Measurements from ENCODE around the gene ZNF296. TPM values are rescaled to one million over a fixed set of nuclear protein-coding genes. Genes with fewer than 3 reads are reported as not detected.

Gene ZNF296
- total RNA-seq, 1 donor from 2014 or later = not detected

DNA sequence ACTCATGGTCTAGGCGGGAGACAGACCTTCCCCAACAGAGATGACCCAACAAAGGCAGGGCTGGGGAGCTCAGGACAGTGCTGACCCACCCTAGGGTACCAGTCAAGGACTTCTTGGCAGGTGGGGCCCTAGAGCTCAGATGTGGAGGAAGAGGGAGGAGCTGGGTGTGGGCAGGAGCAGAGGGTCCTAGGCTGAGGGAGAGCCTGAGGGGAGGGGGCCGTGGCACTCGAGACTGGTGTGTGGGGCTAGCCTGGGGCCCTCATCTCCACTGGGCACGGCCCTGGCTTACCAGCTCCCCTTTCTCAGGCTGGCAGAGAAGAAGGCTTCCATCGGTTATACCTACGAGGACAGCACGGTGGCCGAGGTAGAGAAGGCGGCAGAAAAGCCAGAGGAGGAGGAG is 18.8 kb downstream of the ZNF296 start:
- TF ChIP-seq, protein P1, sequence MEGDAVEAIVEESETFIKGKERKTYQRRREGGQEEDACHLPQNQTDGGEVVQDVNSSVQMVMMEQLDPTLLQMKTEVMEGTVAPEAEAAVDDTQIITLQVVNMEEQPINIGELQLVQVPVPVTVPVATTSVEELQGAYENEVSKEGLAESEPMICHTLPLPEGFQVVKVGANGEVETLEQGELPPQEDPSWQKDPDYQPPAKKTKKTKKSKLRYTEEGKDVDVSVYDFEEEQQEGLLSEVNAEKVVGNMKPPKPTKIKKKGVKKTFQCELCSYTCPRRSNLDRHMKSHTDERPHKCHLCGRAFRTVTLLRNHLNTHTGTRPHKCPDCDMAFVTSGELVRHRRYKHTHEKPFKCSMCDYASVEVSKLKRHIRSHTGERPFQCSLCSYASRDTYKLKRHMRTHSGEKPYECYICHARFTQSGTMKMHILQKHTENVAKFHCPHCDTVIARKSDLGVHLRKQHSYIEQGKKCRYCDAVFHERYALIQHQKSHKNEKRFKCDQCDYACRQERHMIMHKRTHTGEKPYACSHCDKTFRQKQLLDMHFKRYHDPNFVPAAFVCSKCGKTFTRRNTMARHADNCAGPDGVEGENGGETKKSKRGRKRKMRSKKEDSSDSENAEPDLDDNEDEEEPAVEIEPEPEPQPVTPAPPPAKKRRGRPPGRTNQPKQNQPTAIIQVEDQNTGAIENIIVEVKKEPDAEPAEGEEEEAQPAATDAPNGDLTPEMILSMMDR (IDR thresholded peaks at IDR 0.05) = no peak
- TF ChIP-seq EZH2phosphoT487 (IDR thresholded peaks at IDR 0.05) (no peak), EZH2 (IDR thresholded peaks at IDR 0.05) (no peak)
- Histone ChIP-seq H2AFZ (replicated peaks) (no peak overlapping the region), H3K79me2 (ENCODE audit: low read depth) (no peaks in the 10 kb centered on the region), H3K4me3 (no peak overlapping the region), H3K4me1 (no peaks in the 10 kb centered on the region), H4K20me1 (ENCODE audit: low read depth) (peaks cover 19% of the 10 kb centered on the region), H3K9ac (no peak overlapping the region), H3K36me3 (peaks cover 5% of the 10 kb centered on the region), H3K27me3 (no peaks in the 10 kb centered on the region), H3F3A (ENCODE audit: low read depth) (peaks cover 5% of the 10 kb centered on the region), H3K9me3 (ENCODE audit: low read depth) (no peaks in the 10 kb centered on the region), H3K27ac (no peak overlapping the region), H3K4me2 (no peak overlapping the region)
- Mint-ChIP-seq H3K9me3 (no peaks in the 10 kb centered on the region), H3K4me3 (no peak overlapping the region), H3K4me1 (no peaks in the 10 kb centered on the region), H3K27me3 (ENCODE audit: insufficient read depth, low read depth) (peaks cover 6% of the 10 kb centered on the region), H3K36me3 (peaks cover 28% of the 10 kb centered on the region), H3K27ac (no peak overlapping the region)
- no peak for DNase-seq (ENCODE audit: low spot score)

DNA sequence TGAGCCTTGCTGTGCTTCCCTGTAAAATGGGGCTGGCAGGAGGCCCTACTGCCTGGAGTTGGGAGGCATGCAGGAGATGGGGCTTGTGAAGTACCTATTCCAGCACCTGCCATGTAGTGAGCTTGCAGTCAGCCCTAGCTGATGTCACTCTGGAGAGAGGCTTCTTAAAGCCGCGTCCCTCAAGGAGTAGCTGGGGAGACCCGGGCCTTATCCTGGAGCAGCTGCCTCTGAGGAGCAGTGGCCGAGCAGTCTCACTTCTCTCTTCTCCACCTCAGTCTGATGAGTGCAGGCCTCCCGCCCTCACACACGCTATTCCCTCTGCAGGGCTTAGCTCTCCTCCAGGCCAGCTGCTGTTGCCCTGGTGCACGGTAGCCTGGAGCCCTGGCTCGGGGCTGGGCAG is 19.4 kb downstream of the ZNF296 start:
- TF ChIP-seq, protein P1 (IDR thresholded peaks at IDR 0.05) = no peak
- TF ChIP-seq EZH2 (IDR thresholded peaks at IDR 0.05) (no peak), EZH2phosphoT487 (IDR thresholded peaks at IDR 0.05) (no peak)

DNA sequence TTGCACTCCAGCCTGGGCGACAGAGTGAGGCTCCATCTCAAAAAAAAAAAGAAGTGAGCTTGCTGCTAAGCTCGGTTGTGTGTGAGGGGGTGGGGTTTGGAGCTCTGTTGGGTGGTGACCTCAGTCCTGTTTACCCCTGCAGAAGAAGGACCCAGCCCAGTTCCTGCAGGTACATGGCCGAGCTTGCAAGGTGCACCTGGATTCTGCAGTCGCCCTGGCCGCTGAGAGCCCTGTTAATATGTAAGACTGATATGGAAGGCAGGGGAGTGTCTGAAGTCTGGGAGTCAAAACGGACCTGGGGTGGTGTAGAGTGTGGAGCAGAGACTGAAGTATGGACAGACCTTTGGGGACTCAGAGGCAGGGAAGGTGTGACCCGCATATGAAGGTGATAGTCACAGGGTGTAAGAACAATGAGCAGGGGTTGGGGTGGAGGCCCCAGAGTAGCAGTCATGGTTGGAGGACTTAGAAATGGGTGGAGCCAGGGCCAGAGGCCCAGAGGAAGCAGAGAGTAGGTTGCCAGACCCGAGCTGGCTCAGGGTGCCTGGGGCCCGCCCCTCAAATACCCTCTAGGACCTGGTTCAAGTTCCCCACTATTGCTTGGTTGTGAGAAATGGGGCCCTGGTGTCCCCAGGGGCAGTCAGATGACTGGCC is 24.2 kb downstream of the ZNF296 start:
- TF ChIP-seq EZH2 (IDR thresholded peaks at IDR 0.05) (no peak), EZH2phosphoT487 (IDR thresholded peaks at IDR 0.05) (no peak)
- TF ChIP-seq, protein P1 (IDR thresholded peaks at IDR 0.05) = no peak
- Histone ChIP-seq H3K9ac (no peak overlapping the region), H3F3A (ENCODE audit: low read depth) (no peaks in the 10 kb centered on the region), H3K4me2 (no peak overlapping the region), H2AFZ (replicated peaks) (no peak overlapping the region), H4K20me1 (ENCODE audit: low read depth) (peaks cover 55% of the 10 kb centered on the region), H3K9me3 (ENCODE audit: low read depth) (no peaks in the 10 kb centered on the region), H3K27me3 (no peaks in the 10 kb centered on the region), H3K79me2 (ENCODE audit: low read depth) (peaks cover 49% of the 10 kb centered on the region), H3K27ac (no peak overlapping the region), H3K4me1 (no peaks in the 10 kb centered on the region), H3K36me3 (no peaks in the 10 kb centered on the region), H3K4me3 (no peak overlapping the region)
- Mint-ChIP-seq H3K9me3 (no peaks in the 10 kb centered on the region), H3K27me3 (ENCODE audit: insufficient read depth, low read depth) (peaks cover 2% of the 10 kb centered on the region), H3K36me3 (peaks cover 15% of the 10 kb centered on the region), H3K27ac (no peak overlapping the region), H3K4me3 (no peak overlapping the region), H3K4me1 (no peaks in the 10 kb centered on the region)
- DNase-seq (ENCODE audit: low spot score) = no peak

More for the DNA sequence above, 19.4 kb downstream of the ZNF296 start:
- Histone ChIP-seq H4K20me1 (ENCODE audit: low read depth) (peaks cover 25% of the 10 kb centered on the region), H3K27ac (no peak overlapping the region), H3K27me3 (no peaks in the 10 kb centered on the region), H3K9me3 (ENCODE audit: low read depth) (no peaks in the 10 kb centered on the region), H2AFZ (replicated peaks) (no peak overlapping the region), H3K36me3 (peaks cover 5% of the 10 kb centered on the region), H3F3A (ENCODE audit: low read depth) (peaks cover 5% of the 10 kb centered on the region), H3K4me3 (no peak overlapping the region), H3K79me2 (ENCODE audit: low read depth) (peaks cover 3% of the 10 kb centered on the region), H3K9ac (no peak overlapping the region), H3K4me1 (no peaks in the 10 kb centered on the region), H3K4me2 (no peak overlapping the region)
- H3K4me1 Mint-ChIP-seq = no peaks in the 10 kb centered on the region
- H3K9me3 Mint-ChIP-seq = no peaks in the 10 kb centered on the region
- H3K4me3 Mint-ChIP-seq = no peak overlapping the region
- peaks cover 29% of the 10 kb centered on the region for H3K36me3 Mint-ChIP-seq
- no peak overlapping the region for H3K27ac Mint-ChIP-seq
- no peak for DNase-seq (ENCODE audit: low spot score)
- peaks cover 6% of the 10 kb centered on the region for H3K27me3 Mint-ChIP-seq (ENCODE audit: insufficient read depth, low read depth)

All from neural progenitor cell (in vitro differentiated cells).